Brain pericyte (primary cell): ENCODE results near the gene CCDC78.

Source experiments
- DNase-seq: peaks from one replicate; pipeline ENCODE4 v3.0.0-alpha.2; 2012; ENCODE audit warnings: low read depth, low spot score

CCDC78 gene

DNA sequence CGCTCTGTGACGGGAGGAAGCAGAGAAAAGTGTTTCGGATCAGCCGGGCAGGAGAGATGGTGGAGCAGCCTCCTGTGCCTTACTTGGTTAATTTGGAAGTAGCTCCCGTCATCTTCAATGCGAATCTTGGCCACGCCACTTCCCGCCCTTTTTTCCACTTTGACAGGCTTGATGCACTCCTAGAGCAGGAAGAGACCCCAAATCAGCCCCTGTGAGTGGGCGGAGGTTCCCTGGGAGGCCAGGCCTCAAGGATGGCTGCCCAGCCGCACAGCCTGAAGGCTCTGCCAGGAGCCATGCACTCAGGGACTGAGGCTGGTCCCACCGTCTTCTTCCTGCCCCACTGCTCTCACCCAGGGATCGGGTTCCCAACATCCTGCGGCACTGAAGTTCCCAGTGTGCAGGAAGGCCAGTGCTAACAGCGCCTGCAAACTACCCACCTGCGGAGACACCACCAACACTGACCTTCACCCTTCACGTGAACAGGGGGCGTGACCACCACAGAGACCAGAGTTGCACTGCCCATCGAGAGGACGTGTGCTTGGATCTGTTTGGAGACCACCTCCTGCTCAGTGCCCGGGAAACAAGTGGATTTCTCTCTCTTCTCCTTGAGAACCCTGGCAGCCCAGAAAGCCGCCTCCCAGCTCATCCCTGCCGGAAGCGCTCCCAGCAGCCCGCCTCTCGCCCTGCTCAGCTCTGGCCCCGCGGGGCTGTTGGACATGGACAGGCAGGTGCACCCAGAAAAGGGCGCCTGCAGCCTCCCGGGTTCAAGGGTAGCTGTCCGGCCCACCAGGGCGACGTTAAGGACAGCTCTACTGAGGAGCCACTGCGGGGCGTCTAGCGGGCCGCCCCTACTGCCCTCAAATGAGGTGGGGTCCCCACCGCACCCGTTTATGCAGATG, 13.6 kb upstream of the CCDC78 start:
- DNase-seq, result no peak

DNA sequence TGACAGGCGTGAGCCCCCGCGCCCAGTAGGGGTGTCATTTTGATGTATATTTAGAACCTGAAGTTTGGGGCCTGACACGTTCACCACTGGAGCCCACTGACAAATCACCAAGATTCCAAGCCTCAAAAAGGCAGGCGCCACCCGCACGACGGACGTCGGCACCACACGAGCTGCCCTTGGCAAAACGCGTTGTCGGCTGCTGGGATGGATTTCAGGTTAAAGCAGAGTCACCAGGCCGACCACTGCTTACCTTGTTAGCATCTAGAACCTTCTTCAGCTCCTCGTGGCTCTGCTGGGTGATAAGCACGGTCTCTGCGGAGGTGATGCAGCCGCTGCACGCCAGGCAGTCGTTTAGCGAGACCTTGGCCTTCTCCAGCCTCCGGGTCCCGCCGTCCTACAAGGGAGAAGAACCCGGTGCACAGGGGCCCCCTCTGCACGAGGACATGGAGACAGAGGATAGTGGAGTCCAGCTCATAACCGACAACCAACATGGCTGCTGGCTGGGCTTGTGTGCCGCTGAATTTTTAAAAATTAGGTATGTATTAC, 10.8 kb upstream of the CCDC78 start:
- no peak for DNase-seq

DNA sequence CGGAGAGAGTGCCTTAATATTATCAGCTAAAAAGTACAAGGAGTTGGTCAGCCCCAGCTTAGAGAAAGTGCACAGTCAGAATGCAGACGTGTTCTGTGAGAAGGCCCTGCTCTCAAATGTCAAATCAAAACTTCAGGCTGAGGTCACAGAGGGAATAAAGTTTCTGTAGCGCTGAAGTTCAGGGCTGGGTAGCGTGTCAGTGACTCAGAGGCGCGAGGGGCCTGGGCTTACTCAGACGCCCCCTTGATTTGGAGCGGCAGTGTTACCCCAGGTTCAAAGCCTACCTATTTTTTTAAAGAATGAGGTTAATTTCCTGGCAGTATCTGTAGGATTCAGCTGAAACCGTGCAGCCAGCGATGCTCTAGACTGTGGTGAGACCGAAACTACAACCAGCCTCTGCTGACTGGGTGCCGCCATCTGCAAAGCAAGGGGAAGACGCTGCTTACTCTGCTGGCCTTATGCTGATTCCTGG, 9.8 kb upstream of the CCDC78 start:
- no peak for DNase-seq

DNA sequence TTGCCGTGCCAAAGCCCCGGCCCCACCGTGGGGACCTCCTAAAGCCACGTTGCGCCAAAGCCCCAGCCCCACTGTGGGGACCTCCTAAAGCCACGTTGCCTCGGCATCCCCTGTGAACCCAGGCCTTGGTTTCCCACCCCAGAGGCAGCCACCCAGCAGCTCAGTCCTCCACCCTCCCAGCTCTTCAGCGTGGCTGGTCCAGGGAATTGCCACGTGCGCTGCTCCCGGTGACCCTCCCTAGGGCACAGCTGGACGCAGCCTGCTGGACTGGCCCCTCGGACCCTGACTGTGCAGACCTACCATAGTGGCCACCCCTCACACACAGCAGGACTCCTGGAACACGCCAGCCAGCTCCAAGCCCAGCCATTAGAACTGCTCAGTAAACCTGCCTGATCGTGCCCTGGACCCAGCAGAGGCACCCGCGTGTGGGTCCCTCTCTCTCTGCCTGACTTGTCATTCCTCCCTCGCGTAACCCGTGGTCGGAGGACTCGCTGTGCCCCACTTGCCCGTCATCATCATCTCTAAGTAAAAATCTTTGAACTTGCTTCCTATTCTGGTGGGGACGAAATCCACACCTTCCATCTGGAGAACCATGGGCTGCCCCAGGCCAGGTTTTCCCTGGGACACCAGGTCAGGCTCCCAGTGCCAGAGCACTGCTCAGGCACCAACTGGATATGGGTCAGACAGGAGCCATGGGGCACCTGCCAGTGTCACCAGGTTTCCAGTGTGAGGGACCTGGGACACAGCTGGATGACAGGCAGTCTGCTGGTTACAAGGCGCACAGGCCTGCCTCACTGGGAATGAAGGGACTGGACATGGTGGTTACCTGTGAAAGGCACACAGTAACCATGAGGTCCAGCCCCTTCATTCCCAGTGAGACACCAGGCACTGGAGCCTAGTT, 9.0 kb upstream of the CCDC78 start:
- no peak for DNase-seq

DNA sequence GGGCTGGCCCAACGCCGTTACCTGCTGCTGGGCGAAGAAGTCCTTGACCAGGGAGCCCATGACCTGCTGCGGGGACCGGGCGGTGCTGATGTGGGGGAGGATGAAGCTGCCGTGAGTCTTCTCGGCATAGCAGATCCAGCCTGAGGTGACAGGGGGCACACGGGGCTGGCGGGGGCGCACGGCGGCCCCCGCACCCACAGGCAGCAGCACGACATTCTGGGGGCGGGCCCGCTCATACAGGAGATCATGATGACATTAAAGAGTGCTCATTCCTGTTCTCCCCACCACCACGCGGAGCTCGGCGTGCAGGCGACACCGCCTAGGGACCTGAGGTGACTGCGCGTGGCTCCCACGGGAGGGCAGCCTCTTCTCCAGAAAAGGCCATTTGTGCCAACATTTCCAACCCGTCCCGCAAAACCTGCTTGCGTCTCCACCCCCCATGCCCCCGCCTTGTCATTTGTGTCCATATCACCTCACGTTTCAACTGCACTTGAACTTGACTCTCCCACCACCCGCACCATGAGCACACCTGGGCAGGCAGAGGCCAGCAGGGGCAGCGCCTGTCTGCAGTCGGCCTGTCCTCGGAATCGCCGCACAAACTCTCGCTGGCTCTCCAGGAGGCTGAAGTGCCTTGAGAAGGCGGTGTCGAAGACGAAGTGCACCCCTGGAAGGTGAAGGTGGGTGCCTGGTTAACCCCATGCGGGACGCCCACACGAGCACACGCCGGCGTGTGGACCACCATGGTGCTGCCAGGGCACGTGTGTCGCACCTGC, 8.2 kb upstream of the CCDC78 start:
- DNase-seq, result no peak

DNA sequence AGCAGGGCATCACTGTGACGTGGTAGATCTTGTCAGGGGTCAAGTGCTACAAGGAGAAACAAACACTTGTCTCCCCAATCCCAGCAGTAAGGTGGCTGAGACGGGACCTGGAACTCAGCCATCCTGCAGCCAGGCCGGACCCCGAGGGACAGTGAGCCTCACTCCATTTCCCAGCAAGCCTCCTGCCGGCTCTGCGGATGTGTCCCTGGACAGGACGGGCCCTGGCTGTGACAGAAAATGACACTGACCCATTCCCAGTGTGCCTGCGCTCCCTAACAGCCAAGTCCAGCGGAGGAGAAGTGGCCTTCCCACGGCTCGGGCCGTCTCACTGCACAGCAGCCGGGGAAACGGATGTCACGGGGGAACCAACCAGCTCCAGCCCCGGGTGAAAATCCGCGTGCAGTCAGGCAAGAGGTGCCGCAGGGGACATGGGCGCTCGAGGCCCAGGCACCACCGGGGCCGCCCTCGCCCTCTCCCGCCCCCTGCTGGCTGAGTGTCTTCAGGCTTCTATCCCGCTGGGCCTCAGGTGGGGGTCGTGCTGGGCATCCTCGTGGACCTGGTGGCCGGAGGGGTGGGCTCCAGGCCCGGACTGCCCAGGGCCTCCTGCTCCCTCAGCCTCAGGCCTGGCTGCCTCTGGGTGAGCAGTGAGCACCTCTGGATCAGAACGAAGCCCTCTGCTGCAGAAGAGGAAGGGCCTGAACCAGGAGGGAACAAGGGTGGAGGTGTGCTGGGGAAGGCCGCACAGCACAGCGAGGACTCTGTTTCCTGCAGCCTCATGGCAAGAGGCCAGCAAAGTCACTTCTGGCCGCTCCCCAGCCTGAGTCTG, 7.4 kb upstream of the CCDC78 start:
- DNase-seq, result no peak

DNA sequence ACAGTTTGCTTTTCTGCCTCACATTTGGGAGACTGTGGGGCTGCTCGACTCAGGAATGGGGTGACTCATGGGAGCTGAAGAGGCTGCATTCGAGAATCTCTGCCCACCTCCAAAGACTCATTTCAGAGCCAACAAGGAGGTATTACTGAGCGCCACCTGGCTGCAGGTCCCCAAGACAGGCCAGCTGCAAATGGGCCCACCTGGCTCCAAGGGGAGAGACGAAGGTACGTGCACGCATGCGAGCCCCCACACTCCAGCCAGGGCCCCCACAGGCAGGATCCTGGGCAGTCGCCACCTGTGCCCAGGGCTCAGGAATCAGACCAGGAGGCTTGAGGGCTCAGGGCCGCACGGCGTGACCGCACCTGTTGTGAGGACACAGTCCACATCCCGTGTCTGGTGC, 6.7 kb upstream of the CCDC78 start:
- DNase-seq, result no peak

DNA sequence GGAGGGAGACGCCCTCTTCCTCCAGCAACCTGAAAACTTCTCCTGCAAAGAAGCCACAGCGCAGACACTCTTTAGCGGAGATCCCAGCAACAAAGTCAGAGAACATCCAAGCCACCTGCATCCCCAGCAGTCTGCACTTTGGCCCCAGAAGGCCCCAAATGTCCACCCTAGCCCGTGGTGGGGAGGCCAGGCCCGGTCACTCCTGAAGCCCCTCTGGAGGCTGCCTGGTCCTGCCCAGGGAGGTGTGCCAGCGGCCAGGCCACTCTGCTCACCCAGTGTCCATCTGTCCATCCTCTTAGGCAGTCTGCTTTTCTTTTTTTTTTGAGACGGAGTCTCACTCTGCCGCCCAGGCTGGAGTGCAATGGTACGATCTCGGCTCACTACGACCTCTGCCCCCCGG, 6.1 kb upstream of the CCDC78 start:
- no peak for DNase-seq

DNA sequence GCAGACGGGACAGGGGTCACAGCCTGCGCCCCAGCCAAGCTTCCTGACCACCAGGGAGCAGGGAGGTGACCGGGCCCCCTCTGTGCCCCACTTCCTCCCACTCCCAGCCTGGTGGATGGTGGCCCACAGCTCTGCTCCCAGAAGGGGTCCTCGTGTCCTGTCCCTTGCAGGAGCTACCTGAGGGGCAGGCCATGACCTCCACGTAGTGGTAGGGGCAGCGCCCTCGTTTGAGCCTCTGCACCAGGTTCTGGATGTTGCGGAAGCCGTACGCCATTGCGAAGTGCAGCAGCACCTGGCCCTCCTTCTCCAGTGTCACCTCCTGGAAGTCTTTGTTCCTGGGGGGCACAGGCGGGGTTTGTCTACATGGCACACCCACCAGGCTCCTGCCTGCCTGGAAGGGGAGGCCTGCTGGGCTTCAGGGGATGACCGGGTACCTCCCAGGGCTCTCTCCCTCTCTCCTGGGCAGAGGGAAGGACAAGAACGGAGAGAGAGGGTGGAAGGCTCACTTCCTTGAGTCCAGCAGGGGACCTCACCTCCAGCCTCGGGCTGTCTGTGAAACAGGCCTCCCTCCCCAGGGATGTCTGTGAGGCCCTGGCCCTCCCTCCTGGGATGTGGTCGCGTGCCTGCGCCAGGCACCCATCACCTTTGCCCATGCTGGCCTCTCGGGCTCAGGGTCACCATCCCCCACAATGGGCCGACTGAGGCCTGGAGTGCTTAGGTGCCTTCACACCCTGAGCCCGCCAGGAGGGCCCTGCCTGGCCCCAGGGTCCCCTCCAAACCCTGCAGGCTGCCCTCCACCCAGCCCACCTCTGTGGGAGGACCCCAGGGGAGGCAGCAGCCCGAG, 4.6 kb upstream of the CCDC78 start:
- no peak for DNase-seq

DNA sequence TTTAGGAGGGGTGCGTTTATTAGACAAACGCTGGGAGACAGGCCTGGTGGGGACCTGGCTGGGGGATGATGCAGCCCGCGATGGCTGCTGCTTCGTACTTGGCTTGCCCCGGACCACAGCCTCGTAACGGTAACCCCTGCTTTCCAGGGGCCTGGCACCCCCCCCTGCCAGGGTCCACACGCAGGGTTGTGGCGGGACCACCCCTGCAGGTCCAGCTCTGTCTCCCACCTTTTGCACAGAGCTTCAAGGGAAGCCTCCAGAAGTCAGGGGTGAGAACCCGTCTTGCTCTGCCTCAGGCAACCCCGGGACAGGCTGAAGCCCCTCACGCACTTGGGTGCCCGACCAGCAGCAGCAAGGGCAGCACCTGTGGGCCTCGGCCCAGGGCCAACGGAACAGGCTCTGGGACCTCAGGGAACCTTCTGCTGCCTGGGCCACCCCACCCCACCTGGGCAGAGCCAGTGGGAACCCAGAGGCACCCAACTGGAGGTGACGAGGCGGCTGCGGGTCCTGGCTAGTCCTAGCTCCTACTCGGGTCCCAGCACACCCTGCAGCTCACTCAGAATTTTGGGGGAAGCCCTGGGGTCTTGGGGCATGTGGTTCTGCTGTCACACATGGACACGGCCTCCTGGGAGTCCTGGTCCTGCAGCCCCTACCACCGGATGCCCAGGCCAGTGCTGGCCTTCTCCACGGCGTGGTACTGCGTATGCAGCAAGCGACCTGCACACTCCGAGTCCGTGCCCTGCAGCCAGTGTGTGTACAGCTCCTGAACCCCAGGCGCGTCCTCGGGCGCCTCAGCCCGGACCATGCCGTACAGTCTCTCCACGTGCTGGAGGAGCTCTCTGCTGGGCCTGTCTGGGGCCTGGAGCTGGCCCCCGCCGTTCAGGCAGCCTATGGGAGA, 3.8 kb upstream of the CCDC78 start:
- DNase-seq, result no peak

DNA sequence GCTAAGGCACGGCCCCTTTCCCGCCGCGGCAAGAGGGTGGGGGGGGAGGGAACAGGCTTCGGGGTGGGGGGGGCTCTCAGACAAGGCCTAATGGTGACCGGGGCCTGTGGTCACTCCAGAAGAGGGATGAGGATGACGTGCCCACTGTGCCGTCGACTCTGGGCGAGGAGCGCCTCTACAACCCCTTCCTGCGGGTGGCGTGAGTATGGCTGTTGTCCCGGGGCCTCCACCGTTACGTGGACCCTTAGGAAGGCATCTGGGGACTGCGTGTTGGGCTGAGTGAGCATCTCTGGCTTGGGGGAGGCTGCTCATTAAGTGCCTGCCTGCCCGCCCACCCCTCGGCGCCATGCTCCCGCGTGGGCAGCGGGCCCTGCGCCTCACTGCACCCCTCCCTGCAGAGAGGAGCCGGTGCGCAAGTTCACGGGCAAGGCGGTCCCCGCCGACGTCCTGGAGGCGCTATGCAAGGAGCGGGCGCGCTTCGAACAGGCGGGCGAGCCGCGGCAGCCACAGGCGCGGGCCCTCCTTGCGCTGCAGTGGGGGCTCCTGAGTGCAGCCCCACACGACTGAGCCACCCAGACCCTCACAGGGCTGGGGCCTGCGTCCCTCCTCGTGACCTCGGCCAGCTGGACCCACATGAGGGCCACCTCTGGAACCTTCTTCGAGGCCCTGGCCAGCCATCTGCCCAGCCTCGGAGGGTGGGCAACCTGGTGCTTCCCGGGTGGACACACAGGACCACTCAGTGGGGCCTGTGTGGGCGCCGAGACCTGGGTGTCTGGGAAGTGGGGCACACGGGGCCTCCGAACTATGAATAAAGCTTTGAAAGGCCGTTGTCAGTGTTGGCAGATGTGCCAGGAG, 2.9 kb upstream of the CCDC78 start:
- no peak for DNase-seq

DNA sequence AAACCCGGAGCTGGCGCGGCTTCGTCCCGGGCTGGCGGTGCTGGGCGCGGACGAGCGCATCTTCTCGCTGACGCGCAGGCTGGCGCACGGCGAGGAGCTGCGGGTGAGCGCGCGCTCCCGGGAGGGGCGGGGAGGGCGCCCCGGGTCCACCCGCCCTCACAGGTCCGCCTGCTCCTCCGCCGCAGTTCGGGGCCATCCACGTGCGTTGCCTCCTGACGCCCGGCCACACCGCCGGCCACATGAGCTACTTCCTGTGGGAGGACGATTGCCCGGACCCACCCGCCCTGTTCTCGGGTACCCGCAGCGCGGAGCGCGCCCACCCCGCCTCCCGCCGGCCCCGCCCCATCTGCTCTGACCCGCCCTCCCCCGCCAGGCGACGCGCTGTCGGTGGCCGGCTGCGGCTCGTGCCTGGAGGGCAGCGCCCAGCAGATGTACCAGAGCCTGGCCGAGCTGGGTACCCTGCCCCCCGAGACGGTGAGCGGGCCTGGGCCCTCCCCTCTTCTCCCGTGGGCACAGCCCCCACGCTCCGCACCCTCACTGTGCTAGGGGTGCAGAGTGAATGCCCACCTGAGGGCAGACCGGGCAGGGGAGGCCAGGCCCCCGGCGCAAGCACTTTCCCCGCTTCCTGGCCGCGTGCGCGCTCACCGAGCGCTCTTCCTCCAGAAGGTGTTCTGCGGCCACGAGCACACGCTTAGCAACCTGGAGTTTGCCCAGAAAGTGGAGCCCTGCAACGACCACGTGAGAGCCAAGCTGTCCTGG, 2.1 kb upstream of the CCDC78 start:
- no peak for DNase-seq

DNA sequence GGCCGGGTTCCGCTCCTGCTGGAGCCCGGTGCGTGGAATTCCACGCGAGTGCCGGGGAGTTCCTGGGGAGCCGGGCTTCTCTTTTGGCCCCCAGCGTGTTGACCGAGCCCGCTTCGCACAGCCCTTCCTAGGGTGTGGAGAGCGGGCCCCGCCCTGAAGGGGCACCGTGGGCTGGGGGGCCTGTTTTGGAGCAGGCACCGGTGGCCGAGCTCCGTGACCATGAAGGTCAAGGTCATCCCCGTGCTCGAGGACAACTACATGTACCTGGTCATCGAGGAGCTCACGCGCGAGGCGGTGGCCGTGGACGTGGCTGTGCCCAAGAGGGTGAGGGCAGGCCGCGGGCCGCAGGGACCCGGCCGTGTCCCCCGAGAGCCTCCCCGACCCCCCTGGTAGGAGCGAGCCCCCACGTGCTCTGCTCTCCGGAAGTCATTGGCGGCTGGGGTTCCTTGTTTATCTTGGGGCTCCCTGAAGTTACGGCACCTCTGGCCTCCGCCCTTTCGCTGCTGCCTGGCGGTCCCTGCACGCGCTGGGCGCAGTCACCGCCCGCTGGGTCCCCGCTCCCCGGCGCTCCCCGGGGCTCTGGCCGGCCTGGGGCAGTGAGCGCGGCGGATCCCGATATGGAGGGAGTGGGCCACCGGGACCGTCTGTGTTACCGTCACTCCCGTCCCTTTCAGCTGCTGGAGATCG, 1.2 kb upstream of the CCDC78 start:
- DNase-seq, result no peak

DNA sequence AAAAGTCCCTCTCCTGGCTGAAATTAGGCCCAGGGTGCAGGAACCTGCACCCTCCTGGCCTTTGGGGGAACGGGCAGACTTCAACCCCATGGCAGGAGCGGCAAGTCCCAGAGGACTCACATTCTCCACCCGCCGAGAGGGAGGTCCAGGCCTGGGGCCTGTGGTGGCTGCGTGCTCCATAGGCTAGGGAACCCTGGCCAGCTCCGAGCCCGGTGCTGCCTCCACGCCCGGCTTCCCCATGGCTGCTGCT, 130 bp downstream of the CCDC78 start:
- DNase-seq, result no peak

DNA sequence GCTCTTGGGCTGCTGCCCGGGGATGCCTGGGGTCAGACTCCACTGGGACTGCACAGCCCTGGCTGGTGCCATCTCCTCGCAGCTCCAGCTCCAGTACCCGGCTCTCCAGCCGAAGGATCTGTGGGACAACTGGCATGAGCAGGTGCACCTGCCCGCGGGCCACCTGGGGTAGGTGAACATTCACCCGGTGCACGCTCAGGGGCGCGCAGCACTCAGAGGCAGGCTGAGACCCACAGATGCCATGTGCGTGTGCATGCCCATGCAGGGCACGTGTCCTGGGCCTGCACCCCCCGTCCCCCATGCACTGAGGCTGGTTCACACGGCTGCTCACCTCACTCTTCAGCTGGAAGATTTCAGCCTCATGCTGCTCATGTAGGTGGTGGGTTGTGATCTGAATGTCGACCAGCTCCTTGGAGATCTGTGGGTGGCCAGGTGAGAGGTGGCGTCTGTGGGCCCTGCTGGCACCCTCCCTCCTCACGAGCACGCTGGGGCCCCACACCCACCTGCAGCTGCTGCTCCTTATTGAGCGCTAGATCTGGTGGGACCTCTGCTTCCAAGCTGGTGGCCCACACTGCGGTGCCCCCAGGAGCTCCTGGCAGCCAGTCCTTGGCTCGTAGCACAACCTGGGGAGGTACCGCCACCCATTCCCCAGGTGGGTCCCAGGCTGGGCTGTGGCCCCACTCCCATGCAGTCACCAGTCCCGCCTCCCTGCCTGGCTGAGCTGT, 618 bp downstream of the CCDC78 start:
- no peak for DNase-seq

DNA sequence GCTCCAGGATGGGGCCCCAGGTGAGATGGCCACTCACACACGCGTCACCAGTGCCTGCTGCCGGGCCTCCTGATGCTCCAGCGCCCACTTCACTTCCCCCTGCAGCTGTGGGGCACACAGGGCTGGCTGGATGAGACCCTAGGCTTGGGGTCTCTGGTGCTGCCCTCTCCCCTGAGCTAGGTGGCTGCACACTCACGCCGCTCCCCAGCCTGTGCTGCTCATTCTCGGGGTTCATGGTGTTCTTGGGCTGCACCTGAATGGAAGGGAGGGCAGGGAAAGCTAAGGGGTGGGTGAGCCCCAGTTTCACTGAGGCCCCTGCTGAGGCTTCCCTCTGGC, 1.2 kb downstream of the CCDC78 start:
- no peak for DNase-seq
